PC-3 (cell line): ENCODE results near the gene TRIM61. TPM values are rescaled to one million over a fixed set of nuclear protein-coding genes. Genes with fewer than 3 reads are reported as not detected.
"Not testable (repeated sequence)": the region's sequence is repeated elsewhere in the genome, so short reads cannot be mapped to it uniquely, and the experiment has no call there.

ENCODE experiments used
- ATAC-seq: fragments of 200-7000 bp; cut with Tn5 transposase; 2 replicates; pipeline ENCODE4 v1.9.1; 2020; ENCODE audit warnings: mild to moderate bottlenecking, moderate library complexity
- BruUV-seq: library from RNA; stranded (reverse); fragments of 400-500 nt; replicated peaks from 2 replicates; lab custom pipeline; 2021; lab: Mats Ljungman, UMichigan
- CTCF ChIA-PET: fragments of 300-600 bp; sonication (Branson Sonifier 250); formaldehyde crosslinking; loops from one replicate; lab custom pipeline; 2022; ENCODE audit warnings: antibody characterized with exemption; lab: Charles Lee
- POLR2A ChIA-PET: fragments of 300-600 bp; sonication (Branson Sonifier 250); formaldehyde crosslinking; loops from one replicate; lab custom pipeline; 2022; ENCODE audit warnings: antibody characterized with exemption; ENCODE audit not compliant: unreplicated experiment; lab: Charles Lee
- DNase-seq: peaks from one replicate; pipeline ENCODE4 v3.0.0-alpha.2; 2015
- H2AFZ ChIP-seq: fragments of 300-600 bp; sonication (generic); 2 replicates; pipeline ENCODE4 v1.6.0; 2016; ENCODE audit warnings: antibody characterized with exemption, low read length
- H3F3A ChIP-seq: fragments of 300-600 bp; sonication (generic); one replicate; pipeline ENCODE4 v1.6.0; 2017; ENCODE audit warnings: antibody characterized with exemption, low read length, control low read depth, mild to moderate bottlenecking; ENCODE audit not compliant: unreplicated experiment
- H3K27ac ChIP-seq: fragments of 300-600 bp; sonication (generic); 2 replicates; pipeline ENCODE4 v1.5.1; 2016; ENCODE audit warnings: mild to moderate bottlenecking, low read length
- H3K27me3 ChIP-seq: fragments of 300-600 bp; sonication (generic); 2 replicates; pipeline ENCODE4 v1.6.1; 2016; ENCODE audit warnings: low read length, mixed read lengths
- H3K36me3 ChIP-seq: fragments of 300-600 bp; sonication (generic); 2 replicates; pipeline ENCODE4 v1.6.1; 2016; ENCODE audit warnings: low read depth, mixed run types, low read length, mixed read lengths
- H3K4me1 ChIP-seq: fragments of 300-600 bp; sonication (generic); 2 replicates; pipeline ENCODE4 v1.5.1; 2016; ENCODE audit warnings: low read length; ENCODE audit not compliant: insufficient read depth
- H3K4me2 ChIP-seq: fragments of 300-600 bp; sonication (generic); 2 replicates; pipeline ENCODE4 v1.6.0; 2016; ENCODE audit warnings: low read length
- H3K4me3 ChIP-seq: fragments of 300-600 bp; sonication (generic); 2 replicates; pipeline ENCODE4 v1.5.1; 2016; ENCODE audit warnings: mild to moderate bottlenecking, low read length, mixed read lengths
- H3K79me2 ChIP-seq: fragments of 300-600 bp; sonication (generic); 2 replicates; pipeline ENCODE4 v1.6.1; 2017; ENCODE audit warnings: low read length, mixed read lengths
- H3K9ac ChIP-seq: fragments of 300-600 bp; sonication (generic); 2 replicates; pipeline ENCODE4 v1.6.0; 2016; ENCODE audit warnings: mild to moderate bottlenecking, low read length
- H3K9me2 ChIP-seq: fragments of 300-600 bp; sonication (generic); replicated peaks from 2 replicates; pipeline ENCODE4 v1.6.1; 2016; ENCODE audit warnings: mixed run types, low read length, mixed read lengths
- H3K9me3 ChIP-seq: fragments of 300-600 bp; sonication (generic); 2 replicates; pipeline ENCODE4 v1.6.1; 2016; ENCODE audit warnings: low read length, mixed read lengths
- H4K20me1 ChIP-seq: fragments of 300-600 bp; sonication (generic); 2 replicates; pipeline ENCODE4 v1.6.1; 2016; ENCODE audit warnings: low read length, mixed read lengths
- CTCF ChIP-seq: fragments of 300-600 bp; sonication (generic); conservative IDR thresholded peaks from 2 replicates; pipeline ENCODE4 v1.5.1; 2017; ENCODE audit warnings: antibody characterized with exemption, low read depth, mild to moderate bottlenecking, low read length
- EZH2 ChIP-seq: fragments of 300-600 bp; sonication (generic); IDR thresholded peaks from one replicate; pipeline ENCODE4 v1.6.1; 2017; ENCODE audit warnings: antibody characterized with exemption, mild to moderate bottlenecking, low read length; ENCODE audit not compliant: unreplicated experiment
- EZH2phosphoT487 ChIP-seq: fragments of 300-600 bp; sonication (generic); IDR thresholded peaks from 2 replicates; pipeline ENCODE4 v1.6.1; 2018; ENCODE audit warnings: mild to moderate bottlenecking, antibody characterized with exemption, low read length, borderline replicate concordance
- intact Hi-C: fragments of 100-400 bp; cut with micrococcal nuclease; formaldehyde crosslinking; loops from 2 replicates; pipeline ENCODE4 v1.9.0; 2023
- total RNA-seq: library from RNA; depleted of rRNA; stranded (reverse); fragments of >200 nt; gene quantifications from 2 replicates; pipeline ENCODE4 v1.2.3, GENCODE V29; 2014

TRIM61 gene
- total RNA-seq, 1 experiment from 2014 or later = not detected

DNA sequence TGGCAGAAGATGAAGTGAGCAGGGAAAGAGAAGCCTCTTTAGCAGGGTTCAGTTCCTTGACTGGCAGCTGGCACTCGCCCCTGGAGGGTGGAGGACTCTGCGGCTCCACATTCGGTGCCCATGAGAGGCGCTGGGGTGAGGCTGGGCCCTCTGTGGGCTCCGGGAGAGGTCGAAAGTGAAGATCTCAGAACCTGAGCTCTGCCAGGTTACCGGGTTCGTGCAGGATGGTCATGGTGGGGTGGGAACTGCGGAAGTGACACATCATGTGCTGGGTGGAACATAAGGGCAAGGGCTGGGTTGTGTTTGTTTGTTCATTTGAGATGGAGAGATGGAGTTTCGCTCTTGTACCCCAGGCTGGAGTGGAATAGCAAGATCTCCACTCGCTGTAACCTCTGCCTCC, 44.2 kb downstream of the TRIM61 start:
- H3K9me3 ChIP-seq = no peaks in the 10 kb centered on the region
- H3K4me3 ChIP-seq = no peak overlapping the region
- DNase-seq = no peak
- H2AFZ ChIP-seq = no peak overlapping the region
- no peak overlapping the region for H3K9ac ChIP-seq
- no TSS peak for BruUV-seq
- no peaks in the 10 kb centered on the region for H3F3A ChIP-seq
- no peaks in the 10 kb centered on the region for H3K36me3 ChIP-seq
- H3K79me2 ChIP-seq = no peaks in the 10 kb centered on the region
- TF ChIP-seq CTCF (no peak), EZH2 (no peak), EZH2phosphoT487 (no peak)
- intact Hi-C loops = no loop called here
- no peak for ATAC-seq
- no peak overlapping the region for H3K4me2 ChIP-seq
- H3K27ac ChIP-seq = no peak overlapping the region
- ChIA-PET POLR2A (no interaction called here), CTCF (no interaction called here)
- no peaks in the 10 kb centered on the region for H3K27me3 ChIP-seq
- H3K9me2 ChIP-seq = no peaks in the 10 kb centered on the region
- no peaks in the 10 kb centered on the region for H3K4me1 ChIP-seq
- no peaks in the 10 kb centered on the region for H4K20me1 ChIP-seq

DNA sequence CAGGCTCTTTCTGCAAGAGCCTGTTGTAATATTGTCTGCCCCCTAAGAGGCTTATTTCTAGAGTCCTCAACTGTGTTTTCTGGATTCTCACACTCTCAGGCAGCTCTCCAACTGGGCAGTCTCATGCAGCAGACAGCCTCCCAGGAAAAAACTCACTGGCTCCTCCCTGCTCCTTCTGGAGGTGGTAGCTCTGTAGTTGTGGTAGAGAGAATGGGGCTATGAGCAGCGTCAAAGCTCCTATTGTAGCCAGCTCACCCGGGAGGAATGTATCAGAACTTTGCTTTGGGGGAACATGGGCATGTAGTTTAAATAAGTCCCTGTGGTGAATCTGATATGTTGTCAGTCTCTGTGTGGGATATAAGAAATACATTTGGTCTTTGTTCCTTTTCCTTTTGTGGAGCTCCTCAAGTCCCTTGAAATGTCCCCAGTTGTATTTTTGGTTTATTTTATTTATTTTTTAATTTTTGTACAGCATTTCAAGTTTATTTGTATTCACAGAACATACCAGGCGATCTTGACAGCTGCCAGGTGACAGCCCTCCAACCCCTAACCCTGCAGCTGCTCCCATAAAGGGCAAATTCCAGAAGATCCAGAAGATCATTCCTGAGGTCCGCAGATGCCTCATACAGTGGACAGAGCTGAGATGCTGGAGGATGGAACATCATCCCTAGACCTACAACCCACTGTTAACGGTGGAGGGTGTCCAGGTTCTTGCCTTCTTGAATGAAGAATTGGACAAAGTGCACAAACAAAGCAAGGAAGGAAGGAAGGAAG, 45.7 kb downstream of the TRIM61 start:
- intact Hi-C loops = no loop called here
- Histone ChIP-seq H3K27ac (no peak overlapping the region), H3K9ac (no peak overlapping the region), H3K9me3 (no peaks in the 10 kb centered on the region), H3K9me2 (no peaks in the 10 kb centered on the region), H3K79me2 (no peaks in the 10 kb centered on the region), H3K36me3 (no peaks in the 10 kb centered on the region), H3K27me3 (no peaks in the 10 kb centered on the region), H3K4me3 (no peak overlapping the region), H3F3A (no peaks in the 10 kb centered on the region), H4K20me1 (no peaks in the 10 kb centered on the region), H3K4me2 (no peak overlapping the region), H3K4me1 (no peaks in the 10 kb centered on the region), H2AFZ (no peak overlapping the region)
- no TSS peak for BruUV-seq
- ChIA-PET CTCF (no interaction called here), POLR2A (no interaction called here)
- DNase-seq (peak; percentile 35), ATAC-seq (no peak)
- no peak for TF ChIP-seq EZH2phosphoT487
- no peak for TF ChIP-seq EZH2
- TF ChIP-seq CTCF = no peak

DNA sequence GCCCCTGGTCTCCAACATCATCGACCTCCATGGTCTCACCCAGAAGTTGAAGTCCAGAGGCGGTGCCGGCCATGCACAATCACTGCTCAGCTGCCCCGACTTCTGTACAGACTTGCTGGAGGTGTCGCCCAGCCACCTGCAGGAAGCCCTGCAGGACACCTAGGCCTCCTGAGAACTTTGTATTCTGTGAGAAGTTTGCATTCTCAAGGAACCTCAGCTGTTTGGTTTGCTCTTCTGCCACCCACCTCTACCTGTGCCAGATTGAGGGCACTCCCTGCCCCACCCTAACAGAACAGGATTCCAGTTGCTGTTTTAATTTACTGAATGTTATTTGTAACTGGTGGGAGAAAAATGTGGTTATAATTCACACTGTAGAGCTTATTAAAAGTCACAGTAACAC, 46.8 kb downstream of the TRIM61 start:
- no peaks in the 10 kb centered on the region for H3K9me2 ChIP-seq
- TF ChIP-seq CTCF = no peak
- TF ChIP-seq EZH2 = no peak
- TF ChIP-seq EZH2phosphoT487 = no peak
- intact Hi-C loops = no loop called here
- POLR2A ChIA-PET = no interaction called here
- H3K27ac ChIP-seq = no peak overlapping the region
- BruUV-seq = no TSS peak
- no peak overlapping the region for H3K9ac ChIP-seq
- H3K27me3 ChIP-seq = no peaks in the 10 kb centered on the region
- CTCF ChIA-PET = no interaction called here
- no peaks in the 10 kb centered on the region for H3K79me2 ChIP-seq
- H3K4me2 ChIP-seq = no peak overlapping the region
- no peaks in the 10 kb centered on the region for H4K20me1 ChIP-seq
- ATAC-seq (no peak), DNase-seq (no peak)
- no peaks in the 10 kb centered on the region for H3K4me1 ChIP-seq
- H2AFZ ChIP-seq = no peak overlapping the region
- no peaks in the 10 kb centered on the region for H3F3A ChIP-seq
- no peaks in the 10 kb centered on the region for H3K9me3 ChIP-seq
- H3K36me3 ChIP-seq = no peaks in the 10 kb centered on the region
- H3K4me3 ChIP-seq = no peak overlapping the region

DNA sequence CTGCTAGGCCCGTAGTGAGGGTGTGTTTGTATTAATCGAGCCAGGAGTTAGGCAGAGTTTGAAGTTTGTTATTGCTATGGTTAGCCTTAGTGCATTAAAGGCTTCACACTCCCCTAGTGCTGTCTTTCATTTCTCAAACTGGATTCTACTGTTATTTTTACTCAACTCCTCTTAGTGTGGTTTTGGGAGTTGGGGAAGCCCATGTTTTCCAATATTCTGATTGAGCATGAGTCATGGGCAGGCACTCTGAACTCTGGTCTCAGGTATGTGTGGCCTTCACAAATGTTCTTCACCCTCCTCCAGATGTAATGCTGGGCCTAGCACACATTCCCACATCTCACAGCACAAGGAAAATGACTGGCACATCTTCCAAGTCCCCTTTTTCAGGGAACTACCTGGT, 50.4 kb downstream of the TRIM61 start:
- H2AFZ ChIP-seq, H3F3A ChIP-seq, H3K36me3 ChIP-seq, intact Hi-C loops, H3K79me2 ChIP-seq, H3K27ac ChIP-seq, CTCF ChIA-PET, H3K4me2 ChIP-seq, POLR2A ChIA-PET, H3K9me2 ChIP-seq, ATAC-seq, H4K20me1 ChIP-seq, H3K9ac ChIP-seq, H3K27me3 ChIP-seq, H3K4me1 ChIP-seq, H3K4me3 ChIP-seq, BruUV-seq, H3K9me3 ChIP-seq: not testable (repeated sequence)
- DNase-seq = peak; percentile 47
